GM21360 (cell line): ENCODE measurements around the gene TMEM140.
"Not testable (repeated sequence)": the region's sequence is repeated elsewhere in the genome, so short reads cannot be mapped to it uniquely, and the experiment has no call there.

Experiments used
- ATAC-seq: cut with Tn5 transposase; IDR thresholded peaks from one replicate; pipeline ENCODE4 v1.9.1; 2021; ENCODE audit warnings: mild to moderate bottlenecking, moderate library complexity; ENCODE audit not compliant: unreplicated experiment

Gene TMEM140

DNA sequence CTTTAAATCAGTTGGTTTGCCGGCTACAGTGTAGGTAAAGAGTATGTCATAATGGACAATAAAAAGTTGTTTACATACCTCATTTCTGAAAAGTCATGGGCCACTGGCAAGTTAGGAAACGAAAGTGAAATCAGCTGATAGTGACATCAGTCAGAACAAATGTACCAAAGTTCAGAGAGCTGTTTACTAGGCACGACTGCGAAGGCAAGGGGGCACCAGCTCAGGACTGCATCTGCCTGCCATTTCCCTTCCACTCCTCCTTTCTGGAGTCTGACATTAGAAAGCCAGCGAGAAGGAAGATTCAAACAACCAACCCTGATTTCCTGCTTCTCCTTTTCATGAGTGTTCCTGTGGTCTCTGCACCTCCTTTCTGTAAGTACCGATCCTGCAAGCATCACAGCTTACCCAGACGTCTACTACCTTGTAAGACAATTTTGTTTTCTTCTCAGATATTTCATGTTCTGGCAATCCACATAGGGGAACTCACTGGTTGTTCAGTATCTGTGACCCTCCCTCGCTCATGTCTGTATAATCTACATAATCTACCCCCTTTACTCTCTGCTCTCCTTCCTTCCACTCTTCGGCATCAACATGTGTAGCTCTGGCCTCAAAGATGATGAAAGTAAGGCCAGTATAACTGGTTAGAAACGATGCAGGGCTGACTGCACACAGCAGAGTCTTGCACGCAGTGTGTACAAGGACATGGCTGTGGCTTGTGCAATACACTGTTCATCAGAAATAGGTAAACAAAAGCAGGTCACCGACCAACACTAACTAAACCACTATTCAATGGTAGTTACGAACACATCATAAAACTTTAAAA is at the start of gene TMEM140:
TMEM140 (plus strand) TSS at position 174 of the 823 bp plus-strand sequence. CDS start 16,370 bp downstream, outside the sequence.
- peak; percentile 69 for ATAC-seq

DNA sequence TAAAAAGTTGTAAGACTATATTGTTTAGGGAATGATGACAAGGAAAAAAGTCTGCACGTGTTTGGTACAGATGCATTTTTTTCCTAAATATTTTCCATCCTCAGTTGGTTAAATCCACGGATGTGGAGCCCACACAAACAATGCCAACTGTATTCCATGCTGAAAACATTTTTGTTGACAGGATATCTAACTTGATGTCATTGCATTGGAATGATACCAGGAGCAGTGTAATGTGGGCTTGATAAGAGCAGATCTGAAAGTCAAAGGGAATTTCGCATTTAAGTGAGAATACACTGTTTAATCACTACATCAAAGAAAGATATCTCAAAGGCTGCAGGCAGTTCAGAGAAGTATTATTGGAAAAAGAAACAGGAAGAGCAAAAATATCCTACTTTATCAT is 49.5 kb upstream of the TMEM140 start:
- ATAC-seq = no peak

DNA sequence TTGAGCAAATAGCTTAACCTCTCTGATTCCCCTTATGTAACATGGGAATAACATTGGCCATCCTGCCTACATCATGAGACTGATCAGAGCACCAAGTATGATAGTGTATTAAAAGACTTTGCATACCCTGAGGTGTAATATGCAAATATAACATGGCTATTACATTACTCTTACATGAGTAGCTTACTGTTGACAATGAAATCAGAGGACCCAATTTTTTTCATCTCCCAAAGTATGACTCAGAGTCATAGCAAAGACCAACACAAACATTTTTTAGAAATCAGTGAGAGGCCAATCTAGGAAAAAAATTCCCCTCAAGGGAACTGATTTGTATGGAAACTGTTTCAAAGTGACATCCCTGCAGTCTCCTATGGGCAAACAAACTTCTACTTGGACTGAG is 47.0 kb upstream of the TMEM140 start:
- ATAC-seq = no peak

DNA sequence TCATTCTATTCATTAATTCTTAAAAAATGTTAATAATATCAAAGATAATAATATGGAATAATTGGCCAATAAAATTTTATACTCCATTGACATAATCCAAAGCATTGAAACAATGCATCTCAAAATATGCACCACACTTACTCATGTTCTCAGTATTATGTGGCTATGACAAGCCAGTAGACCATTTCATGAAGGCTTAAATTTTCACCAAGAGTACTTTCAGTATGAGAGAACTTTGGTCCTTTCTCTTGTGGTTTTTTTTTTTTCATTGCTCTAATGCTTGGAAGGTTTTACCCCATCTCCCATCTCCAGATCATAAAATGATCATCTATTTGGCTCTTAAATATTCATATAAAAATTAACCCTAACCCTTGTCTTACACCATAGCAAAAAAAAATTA is 45.5 kb upstream of the TMEM140 start:
- peak; percentile 87 for ATAC-seq

DNA sequence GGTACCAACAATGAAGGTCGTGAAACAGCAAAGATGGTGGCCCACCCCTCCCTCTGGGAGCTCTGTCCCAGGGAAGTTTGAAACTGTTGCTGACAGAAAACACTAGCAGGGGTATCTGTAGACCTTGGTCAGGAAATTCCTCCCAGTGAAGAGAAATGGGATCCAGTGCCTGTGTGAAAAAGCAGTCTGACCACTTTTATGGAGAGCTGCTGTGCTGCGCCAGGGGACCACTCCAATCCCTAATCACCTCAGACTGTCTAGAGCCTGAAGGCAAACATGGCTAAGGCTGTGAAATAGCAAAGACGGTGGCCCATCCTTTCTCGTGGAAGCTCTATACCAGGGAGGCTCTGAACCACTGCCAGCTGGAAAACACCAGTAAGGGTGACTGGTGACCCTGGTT is 38.3 kb upstream of the TMEM140 start:
- ATAC-seq = no peak

DNA sequence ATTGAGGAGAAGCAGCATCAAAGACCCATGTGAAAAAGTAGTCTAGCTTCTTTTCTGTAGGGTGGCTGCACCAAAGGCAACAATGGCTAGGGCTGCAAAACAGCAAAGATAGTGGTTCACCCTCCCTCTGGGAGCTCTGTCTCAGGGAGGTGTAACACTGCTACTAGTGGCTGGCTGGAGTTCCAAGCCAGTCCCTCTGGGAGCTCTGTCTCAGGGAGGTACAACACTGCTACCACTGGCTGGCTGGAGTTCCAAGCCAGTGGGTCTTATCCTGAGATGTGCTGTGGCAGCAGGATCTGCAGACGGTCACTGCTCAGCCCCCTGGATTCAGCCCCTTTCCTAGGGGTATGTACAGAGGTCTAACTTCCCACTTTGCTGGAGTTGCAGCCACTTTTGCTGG is 37.9 kb upstream of the TMEM140 start:
- ATAC-seq = no peak

DNA sequence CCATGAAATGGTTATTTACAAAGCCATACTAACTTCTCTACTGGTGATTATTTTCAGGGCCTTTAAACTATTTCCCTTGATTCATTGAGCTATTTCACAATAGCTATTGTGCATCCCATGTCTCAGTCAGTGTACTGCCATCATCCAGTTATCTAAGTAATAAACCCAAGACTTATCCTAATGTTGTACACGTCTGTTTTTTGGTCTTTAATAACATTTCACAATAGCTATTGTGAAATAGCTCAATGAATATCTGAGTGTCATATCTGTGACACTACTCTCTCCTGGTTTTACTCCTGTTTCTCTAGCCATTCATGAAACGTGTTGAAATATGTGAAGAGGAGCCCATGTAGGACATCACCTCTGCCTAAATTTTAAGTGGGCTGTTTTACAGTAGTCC is 36.5 kb upstream of the TMEM140 start:
- no peak for ATAC-seq

DNA sequence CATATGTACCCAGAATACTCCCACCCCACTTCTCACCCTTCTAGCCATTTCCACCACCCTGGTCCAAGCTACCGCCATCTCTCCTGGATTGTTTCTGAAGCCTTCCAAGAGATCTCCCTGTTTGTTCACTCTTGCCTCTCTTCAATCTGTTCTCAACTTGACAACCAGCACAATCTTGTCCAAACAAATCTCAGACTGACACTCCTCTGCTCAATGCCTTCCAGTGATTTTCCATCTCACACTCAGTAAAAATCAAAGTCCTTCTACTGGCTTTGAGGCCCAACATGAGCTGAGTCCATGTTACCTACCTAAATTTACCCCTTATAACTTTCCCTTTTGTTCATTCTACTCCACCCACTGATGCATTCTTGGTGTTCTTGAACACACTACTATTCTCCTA is 33.2 kb upstream of the TMEM140 start:
- no peak for ATAC-seq

DNA sequence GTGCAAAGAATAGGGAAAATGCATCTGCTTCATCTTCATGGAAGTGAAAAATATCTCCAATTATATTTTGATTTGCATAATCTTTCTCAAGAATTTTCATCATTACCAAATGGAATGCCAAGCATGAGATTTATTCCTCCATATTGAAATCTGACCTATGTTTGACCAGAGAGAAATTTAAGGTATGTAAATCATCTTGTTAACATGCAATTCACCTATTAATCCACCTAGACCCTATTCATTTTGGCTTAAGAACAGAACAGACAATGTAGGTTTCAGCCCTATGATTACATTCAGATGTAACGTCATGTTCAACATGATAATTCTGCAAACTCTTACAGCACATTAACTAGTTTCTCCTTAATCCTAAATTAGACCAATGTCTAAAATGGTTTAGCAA is 30.8 kb upstream of the TMEM140 start:
- ATAC-seq = no peak

DNA sequence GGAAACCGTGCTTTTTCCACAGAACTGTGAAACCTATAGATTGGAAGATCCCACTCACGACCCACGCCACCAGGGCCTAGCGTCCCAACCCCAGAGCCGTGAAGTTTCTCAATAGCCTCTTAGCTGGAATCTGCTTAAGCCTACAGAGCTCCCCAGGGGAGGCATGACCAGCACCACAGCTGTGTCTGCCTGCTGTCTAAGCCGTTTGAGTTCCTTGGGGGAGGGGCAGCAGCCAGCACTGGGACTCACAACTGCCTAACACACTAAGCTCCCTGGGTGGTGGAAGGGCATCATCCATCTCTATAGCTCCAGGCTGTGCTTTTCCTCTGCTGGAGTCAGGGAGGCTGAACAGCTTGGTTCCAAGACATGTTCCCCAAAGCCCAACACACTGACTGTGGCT is 26.0 kb upstream of the TMEM140 start:
- no peak for ATAC-seq

DNA sequence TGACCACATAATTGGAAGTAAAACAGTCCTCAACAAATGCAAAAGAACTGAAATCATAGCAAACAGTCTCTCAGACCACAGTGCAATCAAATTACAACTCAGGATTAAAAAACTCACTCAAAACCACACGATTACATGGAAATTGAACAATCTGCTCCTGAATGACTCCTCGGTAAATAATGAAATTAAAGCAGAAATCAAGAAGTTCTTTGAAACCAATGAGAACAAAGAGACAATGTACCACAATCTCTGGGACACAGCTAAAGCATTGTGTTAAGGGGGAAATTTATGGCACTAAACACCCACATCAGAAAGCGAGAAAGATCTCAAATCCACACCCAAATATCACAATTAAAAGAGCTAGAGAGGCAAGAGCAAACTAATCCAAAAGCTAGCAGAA is 23.2 kb upstream of the TMEM140 start:
- not testable (repeated sequence) for ATAC-seq

DNA sequence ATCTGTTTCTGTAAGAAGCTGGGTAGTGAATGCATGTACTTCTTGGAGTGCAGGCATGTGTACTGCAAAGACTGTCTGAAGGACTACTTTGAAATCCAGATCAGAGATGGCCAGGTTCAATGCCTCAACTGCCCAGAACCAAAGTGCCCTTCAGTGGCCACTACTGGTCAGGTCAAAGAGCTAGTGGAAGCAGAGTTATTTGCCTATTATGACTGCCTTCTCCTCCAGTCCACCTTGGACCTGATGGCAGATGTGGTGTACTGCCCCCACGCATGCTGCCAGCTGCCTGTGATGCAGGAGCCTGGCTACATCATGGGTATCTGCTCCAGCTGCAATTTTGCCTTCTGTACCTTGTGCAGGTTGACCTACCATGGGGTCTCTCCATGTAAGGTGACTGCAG is 18.9 kb upstream of the TMEM140 start:
- ATAC-seq = no peak

DNA sequence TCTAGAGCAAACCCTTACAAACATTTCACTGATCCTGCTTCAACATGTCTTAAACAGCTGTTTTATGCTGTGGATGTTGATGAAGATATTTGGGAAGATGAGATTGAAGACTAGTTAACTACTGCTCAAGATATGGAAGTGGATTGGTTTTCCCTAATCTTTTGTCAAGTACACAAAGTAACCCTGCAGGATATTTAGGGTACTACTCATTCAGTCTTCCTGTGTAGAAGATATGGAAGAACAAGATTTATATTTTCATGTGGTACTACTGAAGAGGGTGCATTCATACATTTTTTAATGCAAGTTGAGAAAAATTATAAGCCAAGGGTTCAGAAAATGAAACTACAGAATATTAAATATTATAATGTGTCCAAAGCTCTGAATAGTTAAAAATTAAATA is 18.3 kb upstream of the TMEM140 start:
- no peak for ATAC-seq

DNA sequence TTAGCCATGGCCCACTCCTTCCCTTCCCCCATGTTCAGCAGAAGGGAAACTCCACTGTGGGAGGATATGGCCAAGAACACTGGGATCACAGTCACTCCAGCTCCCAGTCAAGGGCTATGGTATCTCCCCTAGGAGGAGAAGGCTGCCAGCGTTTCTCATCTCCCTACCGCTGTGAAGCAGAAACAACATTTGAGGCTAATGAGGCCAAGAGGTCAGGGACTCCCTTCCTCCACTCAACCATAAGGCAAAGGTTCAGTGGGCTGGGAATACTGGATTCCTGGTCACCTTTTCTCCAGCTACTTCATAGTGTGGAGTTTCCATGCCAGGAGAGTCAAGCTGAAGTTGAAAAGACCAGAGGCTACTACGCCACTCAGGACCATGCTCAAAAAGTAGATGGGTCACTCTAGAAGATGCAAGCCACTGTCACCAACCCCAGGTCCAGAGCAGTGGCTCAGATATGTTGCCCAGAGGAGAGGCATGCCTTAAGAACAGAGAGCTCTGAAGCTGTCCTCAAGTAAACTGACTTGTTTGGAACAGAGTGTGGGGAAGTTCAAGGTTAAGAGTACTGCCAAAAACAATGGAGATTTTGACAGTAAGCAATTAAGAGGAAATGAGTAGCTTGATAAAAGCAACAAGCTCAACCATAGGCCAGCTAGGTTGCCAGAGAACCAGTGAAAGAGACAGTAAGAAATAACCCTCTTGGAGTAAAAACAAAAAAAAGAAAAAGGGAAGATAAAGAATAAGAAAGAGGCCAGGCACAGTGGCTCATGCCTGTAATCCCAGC is 3.8 kb upstream of the TMEM140 start:
- ATAC-seq = no peak

DNA sequence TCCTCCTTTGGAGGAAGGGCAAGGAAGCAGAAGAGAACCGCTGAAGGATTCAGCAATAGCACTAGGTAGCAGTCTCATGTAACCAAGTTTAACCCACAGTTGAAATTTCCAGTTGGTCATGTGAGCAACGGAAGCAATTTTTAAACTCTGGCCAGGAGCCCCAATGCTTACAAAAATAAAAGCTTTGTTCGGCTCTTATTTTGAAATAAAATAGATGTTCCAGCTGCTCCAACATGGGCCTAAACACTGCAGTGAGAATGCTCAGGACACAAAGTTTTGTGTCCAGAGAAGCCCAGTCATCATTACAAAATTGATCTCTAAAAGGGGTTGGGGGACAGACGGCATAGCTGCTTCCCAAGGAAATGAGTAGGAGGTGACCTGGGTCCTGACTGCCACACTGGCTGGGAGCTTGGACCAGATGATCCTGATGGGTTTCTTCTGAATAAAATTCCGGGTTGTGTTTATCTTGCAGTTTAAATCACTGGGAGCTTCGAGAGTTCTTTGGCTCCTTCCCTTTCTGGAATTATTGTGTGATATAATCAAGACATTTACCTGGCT is 452 bp upstream of the TMEM140 start:
- ATAC-seq = peak; percentile 2

DNA sequence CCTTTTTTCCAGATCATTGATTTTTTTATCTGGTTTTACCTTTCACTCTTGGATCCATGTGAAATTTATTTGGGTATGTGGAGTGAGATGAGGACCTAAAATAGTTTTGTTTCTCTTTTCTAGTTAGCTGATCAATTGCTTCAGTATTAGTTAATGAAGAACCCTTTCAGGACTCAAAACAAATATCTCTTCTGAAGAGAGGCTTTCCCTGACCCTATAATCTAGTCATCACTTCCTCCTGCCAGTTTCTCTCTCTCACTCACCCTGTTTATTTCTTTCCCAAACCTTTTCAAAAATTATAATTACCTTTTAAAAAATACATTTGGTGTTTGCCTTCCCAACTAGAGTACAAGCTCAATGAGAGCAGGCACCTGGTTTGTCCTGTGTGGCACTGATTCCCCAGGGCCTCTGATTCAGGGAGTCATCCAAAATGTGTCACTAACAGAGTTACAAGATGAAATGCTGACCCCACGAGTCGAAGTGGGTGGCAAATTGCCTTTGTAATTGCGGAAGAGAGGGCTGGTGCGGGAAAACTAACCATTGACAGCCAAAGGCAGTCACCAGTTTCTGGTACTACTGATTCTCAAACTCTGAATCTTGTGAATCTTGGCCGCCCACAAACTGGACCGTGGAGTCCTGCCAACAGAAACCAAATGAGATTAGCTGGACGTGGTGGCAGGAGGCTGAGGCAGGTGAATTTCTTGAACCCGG is 2.4 kb downstream of the TMEM140 start:
- ATAC-seq = no peak

DNA sequence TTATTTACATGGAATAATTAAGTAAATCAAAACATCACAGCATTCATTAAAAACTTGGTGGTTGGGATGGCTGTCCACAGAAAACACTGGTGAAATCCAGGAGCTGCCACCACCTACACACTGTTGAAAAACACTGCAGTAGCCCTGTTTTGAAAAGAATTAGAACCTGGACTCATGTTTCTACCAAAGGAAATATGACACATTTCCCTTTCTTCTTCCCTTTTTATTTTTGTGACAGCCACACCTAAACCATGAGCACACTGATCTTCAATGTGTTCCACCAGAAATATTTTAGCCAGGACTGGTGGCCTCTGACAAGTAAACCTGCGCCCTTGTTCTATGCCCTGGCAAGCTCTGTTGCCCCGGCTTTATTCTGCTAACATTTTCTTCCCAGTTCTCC is 3.3 kb downstream of the TMEM140 start:
- no peak for ATAC-seq

DNA sequence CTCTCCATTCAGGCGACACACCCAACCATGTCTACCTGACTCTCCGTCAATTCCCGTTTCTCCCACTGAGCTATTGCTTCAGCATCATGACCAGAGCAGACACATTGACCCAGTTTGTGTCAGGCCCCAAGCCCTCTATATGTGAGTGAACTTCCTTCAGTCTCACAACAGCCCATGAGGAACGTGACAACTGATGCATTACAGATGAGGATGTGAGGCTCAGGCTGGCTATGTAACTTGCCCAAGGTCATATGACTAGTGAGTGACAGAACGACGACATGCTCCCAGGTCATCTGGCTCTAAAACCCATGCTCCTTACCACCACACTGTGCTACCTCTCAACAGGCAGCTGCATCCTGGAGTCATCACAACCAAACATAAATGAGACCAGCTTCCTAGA is 3.7 kb downstream of the TMEM140 start:
- ATAC-seq = no peak

DNA sequence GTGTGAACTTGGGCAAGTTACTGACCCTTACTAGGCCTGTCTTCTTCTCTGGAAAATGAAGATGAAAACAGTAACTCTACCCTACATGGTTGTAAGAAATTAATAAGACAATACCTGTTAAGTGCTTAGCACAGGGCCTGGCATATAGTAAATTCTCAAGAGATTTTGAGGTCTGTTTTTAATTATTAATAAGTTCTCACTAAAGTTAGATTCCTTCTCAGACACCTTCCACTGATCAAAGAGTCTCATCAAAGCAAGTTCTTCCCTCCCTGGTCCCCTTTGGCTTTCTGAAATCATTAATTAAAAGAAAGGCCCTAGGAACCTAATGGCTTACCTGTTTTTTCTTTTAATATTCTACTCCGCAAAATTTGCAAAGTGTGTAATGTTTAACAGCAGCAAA is 4.6 kb downstream of the TMEM140 start:
- no peak for ATAC-seq

DNA sequence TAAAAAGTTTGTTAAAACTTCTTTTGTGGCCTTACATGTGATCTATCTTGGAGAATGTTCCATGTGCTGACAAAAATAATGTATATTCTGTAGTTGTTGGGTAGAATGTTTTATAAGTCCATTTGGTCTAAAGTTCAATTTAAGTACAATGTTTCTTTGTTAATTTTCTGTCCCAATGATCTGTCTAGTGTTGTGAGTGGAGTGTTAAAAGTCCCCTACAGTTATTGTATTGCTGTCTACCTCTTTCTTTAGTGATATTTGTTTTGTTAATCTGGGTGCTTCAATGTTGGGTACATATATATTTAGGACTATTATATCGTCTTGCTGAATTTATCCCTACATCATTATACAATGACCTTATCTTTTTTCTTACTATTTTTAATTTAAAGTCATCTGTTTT is 6.9 kb downstream of the TMEM140 start:
- no peak for ATAC-seq

DNA sequence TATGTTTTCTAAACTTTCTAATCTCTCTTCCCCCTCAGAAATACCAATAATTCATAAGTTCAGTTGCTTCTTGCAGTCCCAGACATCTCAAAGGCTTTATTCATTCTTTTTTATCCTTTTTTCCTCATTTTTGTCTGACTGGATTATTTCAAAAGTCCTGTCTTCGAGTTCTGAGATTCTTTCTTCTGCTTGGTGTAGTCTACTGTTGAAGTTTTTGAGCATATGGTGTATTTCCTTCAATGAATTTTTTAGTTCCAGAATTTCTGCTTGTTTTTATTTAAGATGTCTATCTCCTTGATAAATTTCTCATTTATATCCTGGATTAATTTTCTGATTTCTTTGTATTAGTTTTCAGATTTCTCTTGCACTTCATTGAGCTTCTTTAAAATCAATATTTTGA is 8.4 kb downstream of the TMEM140 start:
- no peak for ATAC-seq
